ENCODE results near the gene SLC34A3.

DNA sequence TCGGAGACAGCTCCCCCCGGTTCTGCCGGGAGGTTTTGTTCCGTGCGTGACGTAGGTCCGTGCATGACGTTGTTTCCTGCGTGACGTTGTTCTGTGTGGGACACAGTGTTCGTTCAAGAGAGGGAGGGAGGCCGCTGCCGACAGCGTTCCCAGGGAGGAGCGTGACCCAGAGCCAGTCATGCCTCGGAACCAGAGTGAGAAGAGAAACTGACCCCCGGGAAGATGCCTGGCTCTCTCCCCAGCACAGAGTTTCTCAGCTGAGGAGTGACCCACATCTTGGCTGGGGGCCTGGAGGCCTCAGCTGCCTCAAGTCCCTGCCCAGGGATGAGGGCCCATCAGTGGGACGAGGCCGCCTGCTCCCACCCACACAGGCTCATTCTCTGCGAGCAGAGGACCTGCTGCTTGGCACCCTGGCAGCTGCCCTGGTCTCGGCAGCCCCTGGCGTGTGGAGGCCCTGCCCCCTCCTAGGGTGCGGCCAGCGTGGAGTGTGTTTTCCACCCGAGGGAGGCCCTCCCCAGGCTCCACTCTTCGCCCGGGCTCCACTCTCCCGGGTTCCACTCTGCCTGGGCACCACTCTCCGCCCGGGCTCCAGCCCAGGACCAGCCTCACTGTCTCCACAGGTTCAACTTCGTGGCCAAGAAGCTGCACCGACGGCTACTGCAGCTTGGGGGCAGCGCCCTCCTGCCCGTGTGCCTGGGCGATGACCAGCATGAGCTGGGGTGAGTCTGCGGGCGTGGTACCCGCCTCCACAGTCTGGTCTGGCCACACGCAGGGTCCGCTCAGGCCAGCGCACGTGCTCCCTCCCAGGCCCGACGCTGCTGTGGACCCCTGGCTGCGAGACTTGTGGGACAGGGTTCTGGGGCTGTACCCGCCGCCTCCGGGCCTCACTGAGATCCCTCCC is 17.3 kb upstream of the SLC34A3 start:
- TF ChIP-seq, protein P1, sequence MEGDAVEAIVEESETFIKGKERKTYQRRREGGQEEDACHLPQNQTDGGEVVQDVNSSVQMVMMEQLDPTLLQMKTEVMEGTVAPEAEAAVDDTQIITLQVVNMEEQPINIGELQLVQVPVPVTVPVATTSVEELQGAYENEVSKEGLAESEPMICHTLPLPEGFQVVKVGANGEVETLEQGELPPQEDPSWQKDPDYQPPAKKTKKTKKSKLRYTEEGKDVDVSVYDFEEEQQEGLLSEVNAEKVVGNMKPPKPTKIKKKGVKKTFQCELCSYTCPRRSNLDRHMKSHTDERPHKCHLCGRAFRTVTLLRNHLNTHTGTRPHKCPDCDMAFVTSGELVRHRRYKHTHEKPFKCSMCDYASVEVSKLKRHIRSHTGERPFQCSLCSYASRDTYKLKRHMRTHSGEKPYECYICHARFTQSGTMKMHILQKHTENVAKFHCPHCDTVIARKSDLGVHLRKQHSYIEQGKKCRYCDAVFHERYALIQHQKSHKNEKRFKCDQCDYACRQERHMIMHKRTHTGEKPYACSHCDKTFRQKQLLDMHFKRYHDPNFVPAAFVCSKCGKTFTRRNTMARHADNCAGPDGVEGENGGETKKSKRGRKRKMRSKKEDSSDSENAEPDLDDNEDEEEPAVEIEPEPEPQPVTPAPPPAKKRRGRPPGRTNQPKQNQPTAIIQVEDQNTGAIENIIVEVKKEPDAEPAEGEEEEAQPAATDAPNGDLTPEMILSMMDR (IDR thresholded peaks at IDR 0.05; ENCODE audit: insufficient read depth, low read length), result peak; percentile 8
- TF ChIP-seq, protein P2, sequence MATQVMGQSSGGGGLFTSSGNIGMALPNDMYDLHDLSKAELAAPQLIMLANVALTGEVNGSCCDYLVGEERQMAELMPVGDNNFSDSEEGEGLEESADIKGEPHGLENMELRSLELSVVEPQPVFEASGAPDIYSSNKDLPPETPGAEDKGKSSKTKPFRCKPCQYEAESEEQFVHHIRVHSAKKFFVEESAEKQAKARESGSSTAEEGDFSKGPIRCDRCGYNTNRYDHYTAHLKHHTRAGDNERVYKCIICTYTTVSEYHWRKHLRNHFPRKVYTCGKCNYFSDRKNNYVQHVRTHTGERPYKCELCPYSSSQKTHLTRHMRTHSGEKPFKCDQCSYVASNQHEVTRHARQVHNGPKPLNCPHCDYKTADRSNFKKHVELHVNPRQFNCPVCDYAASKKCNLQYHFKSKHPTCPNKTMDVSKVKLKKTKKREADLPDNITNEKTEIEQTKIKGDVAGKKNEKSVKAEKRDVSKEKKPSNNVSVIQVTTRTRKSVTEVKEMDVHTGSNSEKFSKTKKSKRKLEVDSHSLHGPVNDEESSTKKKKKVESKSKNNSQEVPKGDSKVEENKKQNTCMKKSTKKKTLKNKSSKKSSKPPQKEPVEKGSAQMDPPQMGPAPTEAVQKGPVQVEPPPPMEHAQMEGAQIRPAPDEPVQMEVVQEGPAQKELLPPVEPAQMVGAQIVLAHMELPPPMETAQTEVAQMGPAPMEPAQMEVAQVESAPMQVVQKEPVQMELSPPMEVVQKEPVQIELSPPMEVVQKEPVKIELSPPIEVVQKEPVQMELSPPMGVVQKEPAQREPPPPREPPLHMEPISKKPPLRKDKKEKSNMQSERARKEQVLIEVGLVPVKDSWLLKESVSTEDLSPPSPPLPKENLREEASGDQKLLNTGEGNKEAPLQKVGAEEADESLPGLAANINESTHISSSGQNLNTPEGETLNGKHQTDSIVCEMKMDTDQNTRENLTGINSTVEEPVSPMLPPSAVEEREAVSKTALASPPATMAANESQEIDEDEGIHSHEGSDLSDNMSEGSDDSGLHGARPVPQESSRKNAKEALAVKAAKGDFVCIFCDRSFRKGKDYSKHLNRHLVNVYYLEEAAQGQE (IDR thresholded peaks at IDR 0.05; ENCODE audit: insufficient replicate concordance, low read depth), result no peak
- TF ChIP-seq POLR2AphosphoS5 (IDR thresholded peaks at IDR 0.05; ENCODE audit: low read depth) (no peak), GABPA (IDR thresholded peaks at IDR 0.05; ENCODE audit: low read depth) (no peak)

Data from HL-60 (cell line).